ENCODE results near the gene GPC2.
A peak's percentile ranks its signal among the peaks of the same experiment; 100 is the strongest.

GPC2 gene

DNA sequence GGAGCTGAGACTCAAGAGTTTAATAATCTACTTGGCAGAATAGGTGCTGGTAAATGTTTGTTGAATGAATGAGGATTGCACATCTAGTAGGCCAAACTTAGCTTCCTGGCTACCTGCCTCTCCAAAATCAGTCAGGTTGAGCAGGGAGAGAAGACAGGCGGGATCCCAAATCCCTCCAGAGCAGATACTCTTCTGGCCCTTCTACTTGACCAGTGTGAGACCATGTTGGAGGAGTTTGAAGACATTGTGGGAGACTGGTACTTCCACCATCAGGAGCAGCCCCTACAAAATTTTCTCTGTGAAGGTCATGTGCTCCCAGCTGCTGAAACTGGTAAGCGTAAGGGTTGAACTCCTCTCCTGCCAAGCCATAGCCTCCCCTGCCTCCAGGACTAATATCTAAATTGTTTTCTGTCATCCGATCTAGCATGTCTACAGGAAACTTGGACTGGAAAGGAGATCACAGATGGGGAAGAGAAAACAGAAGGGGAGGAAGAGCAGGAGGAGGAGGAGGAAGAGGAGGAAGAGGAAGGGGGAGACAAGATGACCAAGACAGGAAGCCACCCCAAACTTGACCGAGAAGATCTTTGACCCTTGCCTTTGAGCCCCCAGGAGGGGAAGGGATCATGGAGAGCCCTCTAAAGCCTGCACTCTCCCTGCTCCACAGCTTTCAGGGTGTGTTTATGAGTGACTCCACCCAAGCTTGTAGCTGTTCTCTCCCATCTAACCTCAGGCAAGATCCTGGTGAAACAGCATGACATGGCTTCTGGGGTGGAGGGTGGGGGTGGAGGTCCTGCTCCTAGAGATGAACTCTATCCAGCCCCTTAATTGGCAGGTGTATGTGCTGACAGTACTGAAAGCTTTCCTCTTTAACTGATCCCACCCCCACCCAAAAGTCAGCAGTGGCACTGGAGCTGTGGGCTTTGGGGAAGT is 52.6 kb downstream of the GPC2 start:
- TF ChIP-seq, protein P1, sequence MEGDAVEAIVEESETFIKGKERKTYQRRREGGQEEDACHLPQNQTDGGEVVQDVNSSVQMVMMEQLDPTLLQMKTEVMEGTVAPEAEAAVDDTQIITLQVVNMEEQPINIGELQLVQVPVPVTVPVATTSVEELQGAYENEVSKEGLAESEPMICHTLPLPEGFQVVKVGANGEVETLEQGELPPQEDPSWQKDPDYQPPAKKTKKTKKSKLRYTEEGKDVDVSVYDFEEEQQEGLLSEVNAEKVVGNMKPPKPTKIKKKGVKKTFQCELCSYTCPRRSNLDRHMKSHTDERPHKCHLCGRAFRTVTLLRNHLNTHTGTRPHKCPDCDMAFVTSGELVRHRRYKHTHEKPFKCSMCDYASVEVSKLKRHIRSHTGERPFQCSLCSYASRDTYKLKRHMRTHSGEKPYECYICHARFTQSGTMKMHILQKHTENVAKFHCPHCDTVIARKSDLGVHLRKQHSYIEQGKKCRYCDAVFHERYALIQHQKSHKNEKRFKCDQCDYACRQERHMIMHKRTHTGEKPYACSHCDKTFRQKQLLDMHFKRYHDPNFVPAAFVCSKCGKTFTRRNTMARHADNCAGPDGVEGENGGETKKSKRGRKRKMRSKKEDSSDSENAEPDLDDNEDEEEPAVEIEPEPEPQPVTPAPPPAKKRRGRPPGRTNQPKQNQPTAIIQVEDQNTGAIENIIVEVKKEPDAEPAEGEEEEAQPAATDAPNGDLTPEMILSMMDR (IDR thresholded peaks at IDR 0.05; ENCODE audit: low read depth, low read length) = no peak
- H3K4me3 ChIP-seq (ENCODE audit: low read depth, low read length) = no peak overlapping the region

DNA sequence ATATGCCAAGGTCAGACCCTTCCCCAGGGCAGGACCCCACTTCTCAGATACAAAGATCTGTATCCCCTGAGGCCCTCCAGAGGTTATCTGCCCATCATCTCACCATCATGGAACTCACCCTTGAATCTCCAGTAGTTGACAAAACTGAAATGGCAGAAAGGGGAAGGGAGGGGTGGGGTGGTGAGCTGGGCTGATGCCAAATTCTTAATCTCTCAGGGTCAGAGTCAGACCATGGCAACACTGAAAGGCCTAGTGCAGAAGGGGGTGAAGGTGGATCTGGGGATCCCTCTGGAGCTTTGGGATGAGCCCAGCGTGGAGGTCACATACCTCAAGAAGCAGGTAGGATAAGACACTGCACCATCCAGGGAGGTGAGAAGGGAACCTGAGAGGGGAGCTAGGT is 54.6 kb downstream of the GPC2 start:
- TF ChIP-seq, protein P1 (IDR thresholded peaks at IDR 0.05; ENCODE audit: low read depth, low read length) = no peak
- no peak overlapping the region for H3K4me3 ChIP-seq (ENCODE audit: low read depth, low read length)

DNA sequence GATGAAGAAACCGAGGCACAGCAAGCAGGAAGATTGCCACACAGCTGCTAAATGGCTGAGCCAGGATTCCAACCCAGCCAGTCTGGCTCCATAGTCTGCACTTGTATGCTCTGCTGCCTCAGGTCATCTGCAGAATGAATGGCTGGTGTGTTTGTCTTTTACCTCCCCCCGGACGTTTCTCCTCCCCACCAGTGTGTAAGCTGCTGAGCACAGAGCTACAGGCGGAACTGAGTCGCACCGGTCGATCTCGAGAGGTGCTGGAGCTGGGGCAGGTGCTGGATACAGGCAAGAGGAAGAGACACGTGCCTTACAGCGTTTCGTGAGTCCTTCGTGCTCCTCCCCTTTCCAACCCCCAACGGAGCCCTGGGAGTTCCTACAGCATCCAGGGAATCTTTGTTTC is 55.1 kb downstream of the GPC2 start:
- TF ChIP-seq, protein P1 (IDR thresholded peaks at IDR 0.05; ENCODE audit: low read depth, low read length) = no peak
- H3K4me3 ChIP-seq (ENCODE audit: low read depth, low read length) = no peak overlapping the region

DNA sequence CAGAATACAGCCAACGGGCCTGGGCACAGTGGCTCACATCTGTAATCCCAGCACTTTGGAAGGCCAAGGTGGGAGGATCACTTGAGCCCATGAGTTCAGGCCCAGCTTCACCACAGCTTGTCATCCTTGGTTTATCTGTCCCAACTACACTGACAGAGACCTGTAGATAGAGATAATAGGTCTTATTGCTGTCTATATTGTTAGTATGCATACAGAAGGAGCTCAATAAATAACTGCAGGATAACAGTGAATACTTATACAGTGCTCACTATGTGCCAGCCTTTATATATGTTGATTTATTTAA is 56.5 kb downstream of the GPC2 start:
- TF ChIP-seq, protein P1 (IDR thresholded peaks at IDR 0.05; ENCODE audit: low read depth, low read length) = no peak
- H3K4me3 ChIP-seq (ENCODE audit: low read depth, low read length) = peak overlapping the region; percentile 87

DNA sequence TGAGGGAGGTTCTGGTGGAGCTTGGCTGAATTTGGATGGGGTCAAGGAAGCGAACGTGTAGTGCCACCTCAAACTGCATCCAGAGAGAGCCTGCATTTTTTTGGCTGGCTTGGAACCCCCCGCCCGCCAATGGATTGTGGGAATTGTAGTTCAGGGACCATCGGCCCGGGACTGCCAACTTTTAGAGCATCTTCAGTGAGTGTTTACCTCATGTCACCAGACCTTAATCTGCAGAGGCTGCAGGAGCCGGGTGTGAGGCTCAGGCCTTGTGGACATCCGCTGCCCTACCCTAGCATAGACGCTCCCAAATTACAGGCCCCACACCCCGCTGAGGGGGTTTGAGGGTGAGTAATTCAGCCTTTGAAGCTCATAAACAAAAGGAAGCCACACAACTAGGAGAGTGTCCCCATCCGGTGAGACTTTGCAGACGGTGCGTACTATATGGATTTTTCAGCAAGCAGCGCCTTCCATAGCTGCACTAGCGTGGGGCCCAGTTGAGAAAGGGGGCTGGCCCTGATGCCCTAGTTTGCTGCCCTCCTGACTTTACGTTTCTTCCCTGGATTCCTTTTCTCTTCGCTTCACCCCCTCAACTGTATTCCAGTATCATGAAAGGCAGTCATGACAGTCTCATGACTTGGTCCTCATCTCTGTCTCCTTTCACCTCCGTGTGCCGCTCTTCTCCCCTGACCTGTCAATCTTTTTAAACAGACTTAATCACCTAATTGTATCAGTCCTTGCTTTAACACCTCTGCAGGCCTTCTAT is 57.0 kb downstream of the GPC2 start:
- TF ChIP-seq, protein P1 (IDR thresholded peaks at IDR 0.05; ENCODE audit: low read depth, low read length) = no peak

More for the DNA sequence above, 57.0 kb downstream of the GPC2 start:
- H3K4me3 ChIP-seq (ENCODE audit: low read depth, low read length) = peak overlapping the region; percentile 87
